Myocyte (in vitro differentiated cells): ENCODE data around the gene COL7A1. TPM values are rescaled to one million over a fixed set of nuclear protein-coding genes. Genes with fewer than 3 reads are reported as not detected.

ENCODE experiments used
- DNase-seq: peaks from one replicate; pipeline ENCODE4 v3.0.0-alpha.2; 2012; ENCODE audit warnings: low read depth
- total RNA-seq: library from RNA; depleted of rRNA; stranded (reverse); fragments of >200 nt; gene quantifications from 2 replicates; pipeline ENCODE4 v1.2.3, GENCODE V29; 2014

Gene COL7A1
- total RNA-seq, 1 donor from 2014 or later, result 7.1 TPM

DNA sequence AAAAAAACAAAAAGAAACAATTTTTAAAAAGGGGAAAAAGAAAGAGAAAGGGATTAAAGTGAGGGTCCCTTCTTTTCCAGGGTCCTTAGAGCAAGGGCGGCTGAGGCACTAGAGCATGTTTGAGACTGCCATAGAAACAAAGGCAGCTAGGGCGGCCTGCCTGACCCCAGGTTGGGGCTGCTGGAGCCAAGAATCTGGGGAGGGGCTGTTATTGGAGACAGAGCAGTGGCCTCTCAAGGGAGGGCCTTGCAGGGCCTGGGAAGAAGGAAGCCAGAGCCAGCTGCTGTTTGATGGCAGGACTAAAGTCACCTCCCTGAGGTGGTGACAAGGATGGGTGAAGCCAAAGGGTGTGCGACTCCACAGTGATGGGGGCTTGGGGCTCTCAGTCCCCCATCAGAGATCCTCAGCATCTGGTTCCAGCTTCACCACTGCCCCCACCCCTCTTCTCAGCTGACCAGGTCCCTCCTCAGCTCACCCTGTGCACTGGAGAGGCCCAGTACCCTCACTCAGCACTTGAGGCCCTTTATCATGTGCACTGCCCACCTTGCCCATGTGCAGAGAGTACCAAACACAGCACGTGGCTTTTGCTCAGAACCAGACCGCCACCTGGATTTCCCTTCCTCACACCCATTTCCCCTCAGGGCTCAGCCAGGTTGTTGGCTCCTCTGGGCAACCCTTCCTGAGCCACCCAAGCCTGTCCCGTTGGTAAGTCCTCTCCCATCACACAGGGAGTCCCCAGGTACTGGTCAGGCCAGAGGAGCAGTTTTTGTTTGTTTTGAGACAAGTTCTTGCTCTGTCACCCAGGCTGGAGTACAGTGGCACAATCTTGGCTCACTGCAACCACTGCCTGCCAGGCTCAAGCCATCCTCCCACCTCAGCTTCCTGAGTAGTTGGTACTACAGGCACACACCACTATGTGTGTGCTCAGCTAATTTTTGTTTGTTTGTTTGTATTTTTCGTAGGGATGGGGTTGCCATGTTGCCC is 24.7 kb upstream of the COL7A1 start:
- no peak for DNase-seq

GRCh38 chr3:48617559-48617958 is 22.4 kb upstream of the COL7A1 start:
- DNase-seq, result no peak

DNA sequence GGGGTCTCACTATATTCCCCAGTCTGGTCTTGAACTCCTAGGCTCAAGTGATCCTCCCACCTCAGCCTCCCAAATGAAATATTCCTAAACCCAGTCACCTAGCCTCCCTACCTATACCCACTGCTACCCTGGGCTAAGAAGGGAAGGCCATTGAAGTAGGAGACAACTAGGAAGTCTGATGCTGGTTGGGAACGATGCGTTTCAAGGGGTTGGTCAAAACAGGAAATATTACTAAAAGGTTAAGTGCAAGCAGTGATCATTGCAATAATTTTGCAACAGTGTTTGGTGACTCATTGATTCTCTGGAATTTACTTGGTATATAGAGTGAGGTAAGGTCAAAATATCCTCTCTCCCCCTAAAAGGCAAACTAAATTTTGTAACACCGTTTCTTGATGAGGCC is 18.9 kb upstream of the COL7A1 start:
- no peak for DNase-seq

DNA sequence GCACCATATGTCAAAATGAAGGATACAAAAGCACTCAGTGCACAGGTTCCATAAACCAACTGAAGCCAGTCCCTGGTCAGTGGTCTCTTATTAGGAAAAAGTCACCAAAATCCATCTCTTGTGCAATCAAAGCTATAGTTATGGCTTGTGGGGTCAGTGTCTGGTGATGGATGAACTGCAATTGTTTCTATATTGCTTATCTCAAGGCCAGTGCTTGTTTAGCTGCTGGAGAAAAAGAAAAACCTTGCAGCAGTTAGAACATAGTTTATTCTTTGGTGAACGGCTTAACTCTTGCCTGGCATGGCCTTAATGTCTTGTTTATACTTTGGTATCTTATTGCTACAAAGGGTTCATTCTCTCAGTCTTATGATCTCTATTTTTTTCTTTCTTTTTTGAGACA is 17.2 kb upstream of the COL7A1 start:
- no peak for DNase-seq

DNA sequence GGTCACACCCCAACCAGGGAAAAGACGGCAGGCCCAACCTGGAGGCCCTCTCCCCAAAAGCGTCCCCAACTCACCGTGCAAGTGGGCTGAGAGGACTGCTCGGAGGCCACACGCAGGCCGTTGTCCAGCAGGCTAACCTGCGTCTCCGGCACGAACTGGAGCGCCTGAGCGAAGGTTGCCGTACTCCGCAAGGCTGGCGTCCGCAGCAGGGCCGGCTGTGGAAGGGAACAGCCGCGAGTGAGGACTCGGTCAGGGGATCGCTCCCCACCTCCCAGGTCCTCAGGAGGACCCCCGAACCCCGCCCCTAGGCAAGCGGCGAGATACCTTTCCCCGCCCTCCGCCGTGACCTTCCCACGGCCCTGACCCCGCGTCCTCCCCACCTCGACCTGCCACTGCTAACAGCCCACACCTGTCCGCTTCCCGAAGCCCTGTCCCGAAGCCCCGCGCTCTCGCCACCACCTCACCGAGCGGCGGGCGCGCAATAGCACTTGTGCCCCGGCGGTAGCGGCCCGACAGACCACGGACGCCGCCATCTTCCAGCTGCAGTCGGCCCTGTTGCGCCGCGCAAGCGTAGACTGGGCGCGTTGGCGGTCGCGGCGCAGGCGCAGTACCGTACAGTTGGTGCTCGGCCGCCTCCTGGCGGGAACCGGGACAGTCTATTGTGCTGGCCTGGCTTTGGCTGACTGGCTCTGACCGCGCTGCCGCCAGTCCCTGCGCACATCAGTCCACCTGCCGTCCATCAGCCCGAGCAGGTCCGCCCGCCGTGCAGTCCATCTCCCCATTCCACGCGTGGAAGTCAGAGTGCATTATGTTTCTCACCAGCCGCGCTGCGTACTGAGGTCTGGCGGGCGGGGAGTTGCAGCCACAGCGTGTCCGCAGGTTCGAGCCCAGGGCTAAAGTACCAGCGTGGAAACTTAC is 14.2 kb upstream of the COL7A1 start, which contains the start of gene UQCRC1:
UQCRC1 (minus strand) TSS at position 559 of the 918 bp plus-strand sequence; CDS start at position 533, 26 bp downstream.
- DNase-seq, result peak; percentile 92

GRCh38 chr3:48607519-48607918 is 12.4 kb upstream of the COL7A1 start:
- DNase-seq, result no peak

DNA sequence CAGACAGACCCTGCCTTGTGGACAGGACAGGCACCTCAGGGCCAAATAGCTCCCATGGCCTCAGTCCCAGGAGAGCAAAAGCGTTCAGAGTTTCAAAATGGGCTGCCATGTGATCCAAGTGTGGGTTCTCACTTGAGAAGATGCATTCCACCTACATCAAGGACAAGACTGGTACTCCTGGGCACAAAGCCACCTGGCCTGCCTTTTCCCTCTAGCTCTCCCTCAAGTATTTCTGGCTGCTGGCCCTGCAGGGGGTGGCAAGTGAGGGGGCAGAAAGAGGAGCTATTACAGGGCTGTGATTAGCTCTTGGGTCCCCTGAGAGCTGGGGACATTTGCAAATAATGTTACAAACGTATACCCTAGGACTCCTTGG is 6.5 kb upstream of the COL7A1 start:
- peak; percentile 26 for DNase-seq

DNA sequence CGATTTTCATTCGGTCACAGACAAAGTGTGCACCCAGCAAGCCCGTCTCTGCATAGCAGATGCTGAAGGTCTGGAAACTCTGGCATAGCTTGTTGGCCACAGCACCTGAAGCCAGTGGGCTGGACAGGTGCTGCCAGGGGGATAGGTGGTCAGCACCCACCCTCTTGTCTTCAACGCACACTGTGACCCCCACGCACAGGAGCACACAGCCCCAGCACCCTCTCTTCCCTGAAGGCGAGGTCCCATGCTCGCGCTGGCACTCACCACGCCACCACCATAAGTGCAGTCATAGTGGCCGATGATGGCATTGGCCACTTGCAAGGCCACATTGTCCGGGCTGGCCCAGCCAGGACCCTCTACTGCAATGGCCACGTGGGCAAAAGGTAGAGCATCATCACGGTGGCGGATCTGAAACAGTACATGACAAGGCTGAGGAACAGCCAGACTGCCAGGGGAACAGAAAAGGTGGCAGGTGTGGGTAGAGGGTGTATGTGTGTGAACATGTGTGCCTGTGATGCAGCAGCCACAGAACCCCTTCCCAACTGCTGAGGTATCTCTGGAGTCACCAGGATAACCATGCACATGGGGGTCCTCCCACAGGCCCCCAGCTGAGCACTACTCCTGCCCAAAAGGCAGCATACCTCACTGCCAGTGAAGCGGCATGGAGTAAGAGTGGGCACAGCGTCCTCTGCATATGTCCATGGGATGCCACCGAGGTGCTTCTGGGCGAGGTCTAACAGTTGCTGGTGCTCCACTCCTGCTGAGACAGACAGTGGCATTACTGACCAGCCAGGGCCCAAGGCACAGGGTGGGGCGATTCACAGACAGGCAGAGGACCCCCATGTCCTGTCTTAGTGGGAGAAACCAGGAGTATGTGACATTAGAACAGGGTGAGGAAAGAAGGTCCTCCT is 5.8 kb upstream of the COL7A1 start:
- no peak for DNase-seq

- peak; percentile 16 for DNase-seq
These were observed 4.6 kb upstream of the COL7A1 start for GRCh38 chr3:48599509-48600285.

DNA sequence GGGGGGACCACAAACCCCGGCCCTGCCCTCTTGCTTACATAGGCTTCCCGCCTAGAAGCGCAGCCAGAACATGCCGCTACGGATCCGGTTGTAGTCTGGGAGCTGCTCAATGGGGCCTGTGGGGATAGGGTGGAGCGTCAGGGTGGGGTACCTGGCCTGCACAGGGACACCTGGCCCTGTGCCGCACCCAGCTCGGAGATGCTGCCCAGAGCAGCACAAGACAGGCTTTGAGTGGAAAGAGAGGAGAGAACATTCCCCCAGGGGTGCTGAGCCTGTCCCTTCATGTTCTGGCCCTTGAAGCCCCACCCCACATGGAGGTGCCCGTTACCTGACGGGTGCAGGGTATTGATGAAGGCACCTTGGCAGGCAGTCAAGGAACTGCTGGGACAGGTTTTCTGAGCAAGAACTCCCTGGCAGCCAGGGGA is 4.0 kb upstream of the COL7A1 start:
- DNase-seq, result no peak

DNA sequence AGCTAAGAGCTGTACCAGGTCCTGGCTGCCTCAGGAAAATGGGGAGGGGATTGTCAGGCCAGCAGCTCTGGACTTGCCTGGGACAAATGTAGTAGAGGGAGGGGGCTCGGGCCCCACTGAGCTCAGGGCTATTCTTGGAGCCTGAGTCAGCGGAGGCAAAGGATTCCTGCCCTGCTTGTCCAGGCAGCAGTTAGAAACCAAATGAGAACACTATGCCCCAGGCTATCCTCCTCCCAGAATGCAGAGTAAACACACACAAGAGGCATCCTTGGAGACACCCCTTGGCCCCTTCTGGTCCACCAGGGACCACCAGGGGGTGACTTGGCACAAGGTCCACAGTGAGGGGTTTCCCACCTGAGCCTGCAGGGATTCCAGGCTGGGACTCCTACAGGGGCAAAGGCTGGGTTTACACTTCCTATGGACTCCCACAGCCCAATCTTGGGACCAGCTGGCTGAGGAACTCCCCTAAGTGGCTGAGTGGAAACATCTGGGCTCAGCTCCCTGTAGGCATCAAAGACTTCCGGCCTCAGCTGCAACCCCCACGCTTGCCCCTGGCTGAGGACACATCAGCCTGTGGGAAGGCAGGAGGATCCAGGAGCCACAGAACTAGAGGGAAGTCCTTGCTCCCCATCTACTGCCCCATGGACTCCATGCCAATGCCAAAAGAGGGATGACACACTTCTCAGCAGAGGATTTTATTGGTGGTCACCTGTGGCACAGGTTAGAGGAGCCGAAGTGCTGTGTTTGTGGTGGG is 3.4 kb upstream of the COL7A1 start:
- DNase-seq, result peak; percentile 89

DNA sequence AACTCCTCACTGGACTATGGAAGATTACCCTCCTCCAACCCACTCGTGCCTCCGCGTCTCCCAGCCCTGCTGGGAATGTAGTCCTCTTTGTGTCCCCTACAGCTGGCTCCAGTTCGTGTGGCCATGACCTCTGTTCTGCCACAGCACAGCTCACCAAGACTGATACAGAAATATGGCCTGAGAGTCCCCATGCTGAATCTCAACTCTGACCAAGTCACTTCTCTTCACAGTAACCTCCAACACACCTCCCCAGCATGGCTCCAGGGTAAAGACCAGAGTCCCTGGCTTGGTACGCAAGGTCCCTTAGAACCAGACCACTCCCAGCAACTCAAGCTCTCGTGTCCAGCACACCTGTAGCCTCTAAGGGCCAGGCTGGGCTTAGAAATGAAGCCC is 2.3 kb upstream of the COL7A1 start:
- no peak for DNase-seq

GRCh38 chr3:48596676-48597407 is 1.7 kb upstream of the COL7A1 start:
- DNase-seq, result no peak

- DNase-seq, result no peak
These were observed 1.0 kb upstream of the COL7A1 start for GRCh38 chr3:48596157-48596556.

DNA sequence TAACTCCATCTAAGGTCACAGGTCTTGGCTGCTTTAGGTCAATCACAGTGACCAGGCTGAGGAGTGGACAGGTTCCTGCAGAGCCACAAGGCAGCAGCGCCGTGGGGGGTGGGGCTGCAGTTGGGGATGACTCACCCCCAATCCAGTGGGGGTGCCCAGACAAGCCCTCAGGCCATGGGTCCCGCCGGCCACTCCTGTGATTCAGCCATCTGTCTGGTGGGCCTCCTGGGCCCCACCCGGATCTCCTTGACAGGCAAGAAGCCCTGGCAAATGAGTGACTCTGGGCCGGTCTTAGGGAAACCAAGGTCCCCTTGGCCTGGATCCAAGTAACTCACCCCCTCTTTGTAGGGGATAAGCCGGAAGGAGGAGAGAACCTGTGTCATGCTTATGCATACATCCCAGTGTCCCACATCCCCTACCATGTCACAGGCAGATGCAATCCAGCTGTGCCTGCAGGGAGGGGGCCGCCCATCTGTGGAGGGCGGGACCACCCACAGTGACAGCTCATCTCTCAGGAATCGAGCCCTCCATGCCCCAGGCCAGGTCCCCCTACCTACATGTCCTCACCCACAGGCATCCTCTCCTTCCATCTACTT is 495 bp upstream of the COL7A1 start:
- DNase-seq, result peak; percentile 80

DNA sequence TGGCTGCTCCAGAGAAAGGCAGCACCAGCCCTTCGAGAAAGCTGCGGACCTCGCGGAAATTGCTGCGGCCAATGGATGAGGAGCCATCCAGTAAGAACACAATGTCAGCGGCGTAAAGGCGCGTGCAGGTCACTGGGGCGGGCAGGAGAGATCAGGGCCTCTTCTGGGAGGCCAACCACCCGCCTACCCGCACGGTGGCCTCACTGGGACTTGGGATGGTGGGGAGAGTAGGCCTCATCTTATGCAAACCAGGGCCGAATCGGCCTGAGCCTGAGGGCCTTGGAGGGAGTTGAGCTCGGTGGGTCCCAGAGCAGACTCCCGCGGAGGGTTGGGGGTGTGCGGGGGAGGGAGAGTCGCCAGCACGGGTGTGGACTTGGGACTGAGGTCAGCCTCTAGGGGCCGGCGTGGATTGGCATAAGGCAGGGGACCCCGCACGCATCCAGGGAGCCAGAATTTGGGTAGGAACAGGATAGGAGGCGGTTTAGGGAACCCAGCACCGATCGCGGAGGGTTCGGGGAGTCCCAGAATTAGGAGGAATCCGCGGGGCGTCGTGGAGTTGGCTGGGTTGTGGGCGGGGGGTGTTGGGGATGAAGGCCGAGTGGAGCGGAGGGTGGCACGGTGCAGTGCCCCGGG is 596 bp downstream of the COL7A1 start:
- DNase-seq, result no peak

GRCh38 chr3:48593337-48593736 is 1.8 kb downstream of the COL7A1 start:
- no peak for DNase-seq
